GM15510 (cell line): ENCODE data around the gene PARD3B.

Experiments
- POLR2A ChIP-seq: IDR thresholded peaks from 3 replicates; pipeline ENCODE4 v1.6.1; 2011; ENCODE audit warnings: borderline replicate concordance; ENCODE audit not compliant: insufficient read length; ENCODE audit errors: extremely low read depth

PARD3B gene

DNA sequence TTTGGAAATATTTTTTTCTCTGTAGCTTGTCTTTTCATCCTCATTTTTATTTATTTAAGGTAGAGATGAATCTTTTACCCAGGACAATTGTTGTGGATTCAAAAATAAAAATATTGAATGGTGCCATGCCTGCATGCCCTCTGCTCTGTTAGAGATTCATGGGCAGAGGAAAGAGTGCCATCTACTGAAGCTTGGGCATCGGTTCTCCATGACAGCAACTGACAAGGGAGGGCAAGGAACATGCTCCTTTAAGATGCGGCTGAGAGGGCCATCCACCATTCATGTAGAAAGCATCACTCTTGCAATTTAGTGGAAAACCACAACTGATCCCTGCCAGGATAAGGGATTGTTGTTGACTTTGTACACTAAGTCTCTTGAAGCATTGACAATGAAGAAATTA is 79.9 kb downstream of the PARD3B start:
- TF ChIP-seq POLR2A: no peak

DNA sequence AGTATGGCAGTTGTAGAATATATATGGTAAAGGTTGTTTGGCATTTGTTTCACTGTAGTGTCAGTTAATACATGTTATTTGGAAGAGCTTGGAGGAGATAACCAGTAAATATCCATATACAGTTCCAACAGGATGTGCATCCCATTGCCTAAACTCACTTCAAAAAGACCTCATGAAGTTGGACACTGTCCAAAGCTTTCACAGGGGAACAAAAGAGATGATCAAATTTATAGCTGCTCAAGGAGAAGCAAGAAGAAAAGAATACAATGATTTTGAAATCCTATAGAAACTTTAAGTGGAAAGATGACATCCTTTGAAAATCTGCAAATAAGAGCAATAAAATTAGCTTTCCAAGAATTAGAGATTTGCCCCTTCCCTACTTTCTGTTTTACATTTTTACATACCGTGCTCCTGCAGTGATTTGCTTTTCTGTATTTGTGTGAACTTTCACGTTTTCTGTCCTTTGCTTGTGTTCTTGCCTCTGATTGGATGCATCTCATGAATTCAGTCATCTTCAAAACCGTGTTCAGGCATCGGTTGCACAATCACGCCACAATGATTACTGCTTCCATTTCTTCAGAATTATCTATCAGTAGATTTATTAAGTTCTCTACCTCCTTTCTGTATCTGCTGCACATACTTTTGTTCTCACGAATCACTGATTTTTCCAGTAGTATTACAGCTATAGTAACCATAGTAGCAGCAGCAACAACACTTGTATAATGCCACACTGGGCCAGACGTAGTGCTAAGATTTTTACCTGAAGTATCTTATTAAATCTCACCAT is 83.8 kb downstream of the PARD3B start:
- no peak for TF ChIP-seq POLR2A

DNA sequence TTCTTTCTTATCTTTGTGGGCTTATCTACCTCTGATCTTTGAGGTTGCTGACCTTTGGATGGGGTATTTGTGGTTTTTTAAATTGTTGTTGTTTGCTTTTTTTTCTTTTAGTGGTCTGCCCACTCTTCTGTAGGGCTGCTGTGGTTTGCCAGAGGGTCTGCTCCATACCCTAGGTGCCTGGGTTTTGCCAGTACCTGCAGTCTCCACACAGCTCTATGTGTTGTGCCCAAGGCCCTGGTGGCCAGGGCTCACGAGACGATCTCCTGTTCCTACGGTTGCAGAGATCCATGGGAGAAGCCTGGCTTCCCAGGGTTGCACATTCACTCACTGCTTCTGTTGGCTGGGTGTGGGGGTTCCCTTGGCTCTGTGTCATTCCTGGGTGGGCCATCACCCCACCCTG is 87.1 kb downstream of the PARD3B start:
- no peak for TF ChIP-seq POLR2A

DNA sequence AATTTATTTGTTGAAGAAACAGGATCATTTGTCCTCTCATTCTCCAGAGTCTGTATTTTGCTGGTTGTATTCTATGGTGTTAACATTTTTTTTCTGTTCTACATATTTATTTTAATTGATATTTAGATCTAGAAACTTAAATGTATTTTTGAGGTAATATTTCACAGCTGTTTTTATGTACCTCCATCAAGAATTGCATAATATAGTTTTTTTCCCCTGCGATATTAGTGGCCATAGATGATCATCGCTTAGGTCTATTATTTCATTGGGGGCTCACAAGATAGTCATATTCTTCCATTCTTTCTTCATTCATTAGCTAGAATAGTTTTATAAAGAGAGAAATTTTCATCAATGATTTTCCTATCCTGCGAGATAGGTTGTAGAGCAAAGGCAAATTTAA is 89.3 kb downstream of the PARD3B start:
- no peak for TF ChIP-seq POLR2A

DNA sequence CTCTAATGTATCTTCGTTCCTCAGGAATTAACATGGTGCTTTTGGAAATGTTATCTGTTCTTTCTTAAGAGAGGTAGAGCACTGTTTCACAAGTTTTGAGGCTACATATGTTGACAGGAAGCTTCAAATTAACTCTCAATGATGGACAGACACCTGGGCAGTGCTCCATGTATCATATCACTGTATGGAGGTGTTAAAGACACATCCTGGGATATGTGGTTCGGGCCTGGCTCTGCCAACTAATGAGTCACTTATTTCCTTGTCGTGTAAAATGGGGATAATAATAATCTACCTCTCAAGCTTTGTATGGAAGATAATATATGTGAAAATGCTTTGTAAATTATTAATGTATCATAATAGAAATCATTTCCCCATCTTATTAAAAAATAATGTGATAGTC is 90.2 kb downstream of the PARD3B start:
- no peak for TF ChIP-seq POLR2A

DNA sequence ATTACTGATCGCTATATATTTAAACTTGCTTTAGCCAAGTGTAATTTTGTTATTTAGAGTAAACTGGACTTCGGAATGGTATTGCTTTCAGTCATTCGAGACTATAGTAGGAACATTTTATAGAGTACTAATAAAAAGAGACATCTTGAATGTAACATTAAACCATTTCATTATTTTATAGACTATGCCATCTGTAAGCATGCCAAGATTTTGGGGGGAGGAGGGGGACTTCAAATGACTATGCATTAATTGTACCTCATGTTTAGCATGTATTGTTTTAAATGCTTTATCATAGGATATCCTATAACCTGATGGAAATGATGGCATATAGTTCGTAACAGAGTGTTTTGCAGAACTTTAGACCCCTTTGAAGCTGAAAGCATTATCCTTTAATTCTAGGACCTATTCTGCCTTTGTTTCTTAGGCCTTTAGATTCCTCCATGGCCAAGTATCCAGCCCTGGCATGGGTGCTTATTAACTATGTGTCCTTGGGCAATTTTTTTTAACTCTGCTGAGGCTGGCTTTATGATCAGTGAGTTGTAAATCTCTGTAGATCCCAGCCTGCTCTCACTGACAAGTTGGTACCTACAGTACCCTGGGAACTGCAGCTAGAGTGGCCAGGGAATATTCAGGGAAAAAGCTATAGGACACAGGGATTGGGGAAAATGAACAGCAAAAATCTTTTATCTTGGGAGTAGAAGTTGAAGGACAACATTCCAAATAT is 93.4 kb downstream of the PARD3B start:
- TF ChIP-seq POLR2A: no peak

DNA sequence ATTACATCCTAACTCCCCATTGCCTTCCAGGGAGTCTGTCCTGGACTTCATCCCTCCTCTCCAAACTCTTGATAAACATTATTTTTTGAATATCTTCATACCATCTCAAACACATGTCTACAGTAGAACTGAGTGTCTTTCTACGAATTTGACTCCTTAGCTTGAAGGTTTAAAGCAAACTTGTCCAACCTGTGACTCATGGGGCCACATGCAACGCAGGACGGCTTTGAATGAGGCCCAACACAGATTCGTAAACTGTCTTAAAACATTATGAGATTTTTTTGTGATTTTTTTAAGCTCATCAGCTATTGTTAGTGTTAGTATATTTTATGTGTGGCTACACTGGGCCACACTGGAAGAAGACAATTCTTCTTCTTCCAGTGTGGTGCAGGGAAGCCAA is 98.1 kb downstream of the PARD3B start:
- no peak for TF ChIP-seq POLR2A

DNA sequence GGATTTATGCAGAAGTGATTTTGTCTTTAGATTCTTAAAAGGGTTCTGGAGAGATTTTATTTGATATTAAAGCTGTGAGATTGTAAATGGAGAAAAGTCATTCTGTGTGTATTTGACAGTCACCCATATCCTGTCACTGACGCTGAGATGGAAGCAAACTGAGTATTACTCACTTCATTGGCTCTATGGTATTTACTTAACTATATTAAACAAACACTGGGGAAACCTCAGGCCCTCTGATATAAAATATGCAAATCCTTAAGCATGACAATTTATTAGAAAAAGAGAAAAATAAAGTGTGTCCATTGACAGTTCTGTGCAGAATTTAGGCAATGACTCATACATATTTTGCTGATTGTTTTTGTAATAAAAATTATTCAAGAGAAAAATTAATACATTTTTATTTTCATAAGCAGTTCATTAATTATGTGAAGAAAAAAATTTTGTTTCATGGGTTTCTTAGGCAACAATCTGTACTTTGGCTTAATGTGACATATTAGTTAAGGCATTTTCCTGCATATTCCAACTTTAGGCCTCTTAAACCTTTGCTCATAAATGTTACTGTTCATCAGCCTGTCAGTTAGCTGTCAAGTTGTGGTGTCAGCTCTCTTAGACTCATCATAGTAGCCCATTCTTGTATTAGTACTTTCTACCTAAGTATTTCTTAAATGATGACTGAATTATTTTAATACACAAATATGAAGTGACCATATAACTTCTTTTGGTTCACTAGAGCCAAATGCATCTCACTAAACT is 99.9 kb downstream of the PARD3B start:
- no peak for TF ChIP-seq POLR2A

DNA sequence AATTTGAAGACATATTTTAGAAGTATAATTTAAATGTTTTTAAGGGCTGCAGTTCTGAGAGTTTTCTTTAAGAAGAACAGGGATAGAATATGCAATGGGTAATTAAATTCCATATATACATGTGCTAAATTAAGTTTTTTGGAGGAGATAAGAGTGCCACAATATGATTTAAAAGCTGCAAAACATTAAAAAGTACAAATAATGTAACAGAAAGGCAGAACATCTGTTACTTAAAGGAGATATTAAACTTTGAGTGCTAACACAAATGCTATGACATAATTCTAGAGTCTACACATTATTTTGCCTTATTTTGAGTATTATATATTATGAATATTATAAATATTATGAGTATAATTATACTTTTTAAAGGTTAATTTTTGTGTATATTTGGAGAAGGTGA is 102.4 kb downstream of the PARD3B start:
- TF ChIP-seq POLR2A: no peak

DNA sequence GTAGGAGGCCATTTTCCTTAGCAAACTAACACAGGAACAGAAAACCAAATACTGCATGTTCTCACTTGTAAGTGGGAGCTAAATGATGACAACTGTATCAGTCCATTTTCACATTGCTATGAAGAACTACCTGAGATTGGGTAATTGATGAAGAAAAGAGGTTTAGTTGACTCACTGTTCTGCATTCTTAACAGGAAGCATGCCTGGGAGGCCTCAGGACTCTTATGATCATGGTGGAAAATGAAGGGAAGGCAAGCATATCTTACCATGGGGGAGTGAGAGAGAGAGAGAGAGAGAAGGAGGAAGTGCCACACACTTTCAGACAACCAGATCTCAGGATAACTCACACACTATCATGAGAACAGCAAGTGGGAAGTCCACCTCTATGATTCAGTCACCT is 105.3 kb downstream of the PARD3B start:
- no peak for TF ChIP-seq POLR2A

DNA sequence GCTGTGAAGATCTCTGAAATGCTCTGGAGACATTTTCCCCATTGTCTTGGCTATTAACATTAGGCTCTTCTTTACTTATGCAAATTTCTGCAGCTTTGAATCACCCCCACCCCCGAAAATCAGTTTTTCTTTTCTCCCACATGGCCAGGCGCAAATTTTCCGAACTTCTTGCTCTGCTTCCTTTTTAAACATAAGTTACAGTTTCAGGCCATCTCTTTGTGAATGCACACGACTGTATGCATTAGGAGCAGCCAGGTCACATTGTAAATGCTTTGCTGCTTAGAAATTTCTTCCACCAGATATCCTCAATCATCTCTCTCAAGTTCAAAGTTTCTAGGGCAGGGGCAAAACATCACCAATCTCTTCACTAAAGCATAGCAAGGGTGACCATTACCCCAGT is 106.8 kb downstream of the PARD3B start:
- no peak for TF ChIP-seq POLR2A

DNA sequence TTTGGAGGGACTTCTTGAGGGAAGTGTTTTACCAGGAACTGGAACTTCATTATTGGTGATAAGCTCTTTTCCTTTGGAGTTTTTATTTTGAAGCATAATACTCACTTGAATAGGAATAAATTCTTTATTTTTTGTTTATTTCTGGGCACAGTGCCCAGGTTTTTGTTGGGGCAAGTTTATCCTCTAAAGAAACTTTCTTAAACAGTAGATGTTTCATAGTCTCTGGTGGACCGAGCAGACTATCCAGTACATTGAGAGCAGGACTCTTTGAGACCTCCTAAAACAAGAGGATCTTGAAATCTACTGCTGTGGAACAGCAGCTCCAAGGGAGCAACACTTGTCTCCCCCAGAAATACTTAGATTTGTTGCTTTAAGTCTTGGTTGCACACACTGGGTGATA is 109.4 kb downstream of the PARD3B start:
- TF ChIP-seq POLR2A: no peak

DNA sequence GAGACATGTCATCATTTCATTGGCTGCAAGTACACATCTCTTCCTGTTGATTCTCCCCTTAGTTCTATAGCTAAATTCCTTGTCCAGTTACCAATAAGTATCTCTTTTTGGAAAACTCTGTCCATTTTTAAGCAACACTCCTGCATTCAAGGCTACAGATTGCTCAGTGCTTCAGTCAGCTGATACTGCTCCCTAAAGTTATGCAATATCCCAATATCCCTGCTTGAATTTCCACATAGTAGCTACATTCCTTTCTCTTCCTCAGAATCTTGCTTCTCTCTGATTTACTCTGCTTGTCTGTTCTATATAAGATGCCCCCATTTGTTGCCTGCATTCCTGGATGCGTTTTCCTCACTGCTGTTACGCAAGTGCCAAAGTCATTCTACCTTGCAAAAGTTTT is 109.8 kb downstream of the PARD3B start:
- no peak for TF ChIP-seq POLR2A

DNA sequence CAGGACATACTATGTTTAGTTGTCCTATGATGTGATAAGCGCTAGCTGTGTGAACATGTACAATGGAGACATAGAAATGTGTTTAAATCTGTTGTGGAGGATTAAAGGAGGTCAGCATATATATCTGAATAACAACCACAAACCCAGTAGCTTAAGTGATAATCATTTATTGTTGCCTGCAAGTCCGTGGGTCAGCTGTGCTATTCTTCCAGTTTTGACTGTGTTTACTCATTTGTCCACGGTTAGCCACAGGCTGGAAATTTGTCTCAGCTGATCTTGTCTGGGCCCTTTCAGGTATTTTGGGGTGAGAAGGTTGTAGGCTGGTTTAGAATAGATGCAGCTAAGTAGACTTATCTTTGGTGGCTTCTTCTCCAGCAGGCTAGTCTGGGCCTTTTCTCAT is 110.4 kb downstream of the PARD3B start:
- TF ChIP-seq POLR2A: no peak

DNA sequence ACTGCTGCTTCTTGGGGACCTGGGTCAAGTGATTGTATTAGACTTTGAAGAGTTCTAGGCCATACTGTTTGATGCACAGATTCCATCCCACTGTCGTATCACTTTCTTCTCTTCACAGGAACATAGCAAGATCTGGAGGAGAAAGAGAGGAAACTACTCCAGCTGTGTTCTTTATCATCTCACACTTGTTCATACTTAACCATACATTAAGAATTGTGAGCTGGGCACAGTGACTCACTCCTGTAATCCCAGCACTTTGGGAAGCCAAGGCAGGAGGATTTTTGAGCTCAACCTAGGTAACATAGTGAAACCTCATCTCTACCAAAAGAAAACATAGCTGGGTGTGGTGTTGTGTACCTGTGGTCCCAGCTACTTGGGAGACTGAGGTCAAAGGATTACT is 111.7 kb downstream of the PARD3B start:
- TF ChIP-seq POLR2A: no peak

DNA sequence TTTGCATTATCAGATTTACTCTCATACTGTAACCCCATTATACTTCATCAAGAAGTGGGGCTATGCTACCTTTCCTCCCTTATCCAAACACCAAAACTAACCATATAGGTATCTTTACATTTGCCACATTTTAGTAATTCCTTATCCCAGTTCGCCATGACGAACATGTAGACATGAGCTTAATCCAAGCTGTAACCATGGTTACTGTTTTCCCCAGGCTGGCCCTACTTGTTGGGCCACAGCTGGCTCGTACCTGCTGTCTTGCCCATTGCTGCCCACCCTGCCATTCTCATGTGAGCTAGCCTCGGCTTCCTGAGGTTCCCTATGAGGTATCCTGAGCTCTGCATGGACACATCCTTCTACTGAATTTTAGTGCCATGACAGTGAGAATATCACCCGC is 117.7 kb downstream of the PARD3B start:
- TF ChIP-seq POLR2A: no peak

DNA sequence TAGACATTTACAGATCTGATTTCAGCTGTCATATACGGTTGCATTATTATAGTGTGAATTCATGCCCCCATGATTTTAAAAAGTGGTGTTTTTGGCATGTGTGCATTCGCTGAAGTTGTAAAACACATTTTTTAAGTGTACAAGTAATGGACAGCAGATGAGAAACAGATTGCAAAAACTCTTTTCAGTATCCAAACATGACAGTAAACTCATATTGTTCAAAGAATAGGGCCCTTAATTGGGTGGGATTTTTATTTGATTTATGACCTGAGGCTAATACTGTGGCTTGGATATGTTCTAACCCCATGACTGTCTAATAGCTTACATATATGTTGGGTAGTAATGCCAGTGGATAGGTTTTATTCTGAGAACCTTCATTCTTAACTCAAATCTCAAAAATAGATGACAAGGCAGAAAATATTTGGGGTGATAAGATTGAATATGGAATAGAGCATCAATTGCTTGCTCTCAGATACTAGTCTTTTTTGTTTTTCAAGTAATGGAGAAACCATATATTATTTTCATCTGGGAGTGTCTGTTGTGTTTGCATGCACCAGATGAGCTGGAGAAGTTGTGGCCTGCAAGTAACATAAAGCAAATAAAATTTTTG is 118.6 kb downstream of the PARD3B start:
- no peak for TF ChIP-seq POLR2A
